ENCODE measurements around the gene PPIG.

GRCh38 chr2:169562519-169562918 lies 21.6 kb upstream of the PPIG start:
- TF ChIP-seq, protein P1, sequence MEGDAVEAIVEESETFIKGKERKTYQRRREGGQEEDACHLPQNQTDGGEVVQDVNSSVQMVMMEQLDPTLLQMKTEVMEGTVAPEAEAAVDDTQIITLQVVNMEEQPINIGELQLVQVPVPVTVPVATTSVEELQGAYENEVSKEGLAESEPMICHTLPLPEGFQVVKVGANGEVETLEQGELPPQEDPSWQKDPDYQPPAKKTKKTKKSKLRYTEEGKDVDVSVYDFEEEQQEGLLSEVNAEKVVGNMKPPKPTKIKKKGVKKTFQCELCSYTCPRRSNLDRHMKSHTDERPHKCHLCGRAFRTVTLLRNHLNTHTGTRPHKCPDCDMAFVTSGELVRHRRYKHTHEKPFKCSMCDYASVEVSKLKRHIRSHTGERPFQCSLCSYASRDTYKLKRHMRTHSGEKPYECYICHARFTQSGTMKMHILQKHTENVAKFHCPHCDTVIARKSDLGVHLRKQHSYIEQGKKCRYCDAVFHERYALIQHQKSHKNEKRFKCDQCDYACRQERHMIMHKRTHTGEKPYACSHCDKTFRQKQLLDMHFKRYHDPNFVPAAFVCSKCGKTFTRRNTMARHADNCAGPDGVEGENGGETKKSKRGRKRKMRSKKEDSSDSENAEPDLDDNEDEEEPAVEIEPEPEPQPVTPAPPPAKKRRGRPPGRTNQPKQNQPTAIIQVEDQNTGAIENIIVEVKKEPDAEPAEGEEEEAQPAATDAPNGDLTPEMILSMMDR (IDR thresholded peaks at IDR 0.05) = no peak
- no peak for TF ChIP-seq EZH2 (IDR thresholded peaks at IDR 0.05; ENCODE audit: borderline replicate concordance, insufficient read depth, low read depth, low read length, poor library complexity, severe bottlenecking)

All from B cell (primary cell).